CD4-positive, alpha-beta T cell (primary cell): Measurements from ENCODE around the gene HIPK1. TPM values are rescaled to one million over a fixed set of nuclear protein-coding genes. Genes with fewer than 3 reads are reported as not detected.

ENCODE experiments used
- ATAC-seq: fragments of 200-7000 bp; cut with Tn5 transposase; one replicate; pipeline ENCODE4 v1.10.0; 2022; ENCODE audit warnings: mild to moderate bottlenecking; ENCODE audit not compliant: poor library complexity
- CTCF ChIA-PET: fragments of 350-600 bp; sonication (Branson Sonifier 250); formaldehyde crosslinking; loops from one replicate; lab custom pipeline; 2021; ENCODE audit warnings: antibody characterized with exemption, inconsistent platforms; lab: Charles Lee
- POLR2A ChIA-PET: fragments of 350-600 bp; sonication (Branson Sonifier 250); formaldehyde crosslinking; loops from one replicate; lab custom pipeline; 2021; ENCODE audit warnings: antibody characterized with exemption, inconsistent platforms; lab: Charles Lee
- DNase-seq, 14 experiments: peaks; one replicate each; pipeline ENCODE4 v3.0.0-alpha.2; 2013 to 2020; ENCODE audit warnings: mixed read lengths in 2 of 14
- H3K27ac ChIP-seq, 2 donors: one replicate each; pipeline versions ENCODE4 v1.5.1 to v1.7.0; 2013; ENCODE audit warnings: low read length in 2 of 2, low read depth in 1 of 2, mild to moderate bottlenecking in 1 of 2
- H3K27me3 ChIP-seq, 2 experiments: 1 replicate in 1 of 2; 2 replicates in 1 of 2; pipeline versions ENCODE4 v1.6.1 to v1.7.0; 2013; ENCODE audit warnings: low read length in 2 of 2, control low read depth in 1 of 2, mild to moderate bottlenecking in 1 of 2, moderate library complexity in 1 of 2; ENCODE audit not compliant: insufficient read depth in 2 of 2, control insufficient read depth in 1 of 2
- H3K36me3 ChIP-seq: one replicate; pipeline ENCODE4 v1.6.1; 2013; ENCODE audit warnings: low read length, control low read depth; ENCODE audit not compliant: insufficient read depth
- H3K4me1 ChIP-seq: one replicate; pipeline ENCODE4 v1.6.1; 2013; ENCODE audit warnings: low read length, control low read depth; ENCODE audit not compliant: insufficient read depth
- H3K4me3 ChIP-seq: one replicate; pipeline ENCODE4 v1.5.1; 2013; ENCODE audit warnings: mild to moderate bottlenecking, low read length, moderate library complexity
- H3K9me3 ChIP-seq, 2 experiments: 1 replicate in 1 of 2; 2 replicates in 1 of 2; pipeline versions ENCODE4 v1.6.1 to v1.7.0; 2013; ENCODE audit warnings: low read length in 2 of 2, mild to moderate bottlenecking in 2 of 2, control low read depth in 1 of 2, moderate library complexity in 1 of 2; ENCODE audit not compliant: control insufficient read depth in 1 of 2, insufficient read depth in 1 of 2
- H3K27ac Mint-ChIP-seq: one replicate; pipeline ENCODE4 v1.8.0; 2020; ENCODE audit warnings: mixed read lengths
- H3K27me3 Mint-ChIP-seq: one replicate; pipeline ENCODE4 v1.8.0; 2021; ENCODE audit warnings: mixed read lengths
- H3K36me3 Mint-ChIP-seq: one replicate; pipeline ENCODE4 v1.8.0; 2021; ENCODE audit warnings: low read depth, mixed read lengths
- H3K4me1 Mint-ChIP-seq: one replicate; pipeline ENCODE4 v1.8.0; 2021; ENCODE audit warnings: low read depth, mixed read lengths
- H3K4me3 Mint-ChIP-seq: one replicate; pipeline ENCODE4 v1.8.0; 2020; ENCODE audit warnings: mild to moderate bottlenecking, mixed read lengths
- H3K9me3 Mint-ChIP-seq: one replicate; pipeline ENCODE4 v1.8.0; 2020; ENCODE audit warnings: mixed read lengths
- CTCF ChIP-seq: fragments of 200-600 bp; IDR thresholded peaks from one replicate; pipeline ENCODE4 v1.8.0; 2022; ENCODE audit warnings: antibody characterized with exemption, mild to moderate bottlenecking
- intact Hi-C, 2 experiments: fragments of 100-400 bp; cut with DNase I in 1 of 2; cut with micrococcal nuclease in 1 of 2; formaldehyde crosslinking; loops; one replicate each; pipeline versions ENCODE4 v1.15.1 to v1.9.0; 2023 to 2025; cut with DNase I, micrococcal nuclease
- total RNA-seq, 174 experiments: library from RNA in 2 of 174; stranded (reverse) in 2 of 174; gene quantifications; one replicate each; pipeline ENCODE4 v1.2.3 and lab custom pipeline; 2021 to 2026

Gene HIPK1
- total RNA-seq, 2 experiments from 2014 or later = 245 to 251 TPM

DNA sequence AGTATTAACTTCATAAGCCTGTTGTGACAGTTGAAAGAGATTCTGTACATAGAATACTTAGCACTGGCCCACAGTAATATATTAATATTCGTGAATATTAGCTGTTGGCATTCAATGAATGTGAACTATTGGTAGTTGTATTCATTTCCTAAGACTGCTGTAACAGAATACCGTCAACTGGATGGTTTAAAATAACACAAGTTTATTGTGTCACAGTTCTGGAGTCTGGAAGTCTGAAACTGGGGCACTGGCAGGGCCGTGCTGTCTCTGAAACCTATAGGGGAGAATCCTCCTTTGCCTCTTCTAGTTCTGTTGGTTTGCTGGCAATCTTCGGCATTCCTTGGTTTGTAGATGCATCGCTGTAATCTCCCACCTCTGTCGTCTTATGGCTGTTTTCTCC lies 97.7 kb downstream of the HIPK1 start:
- Mint-ChIP-seq H3K4me3 (no peak overlapping the region), H3K36me3 (no peaks in the 10 kb centered on the region), H3K9me3 (no peaks in the 10 kb centered on the region), H3K4me1 (no peaks in the 10 kb centered on the region), H3K27ac (no peak overlapping the region), H3K27me3 (no peaks in the 10 kb centered on the region)
- Histone ChIP-seq H3K27me3 (no peaks in the 10 kb centered on the region), H3K27ac (no peak overlapping the region), H3K9me3 (no peaks in the 10 kb centered on the region), H3K4me1 (no peaks in the 10 kb centered on the region), H3K36me3 (no peaks in the 10 kb centered on the region), H3K4me3 (no peak overlapping the region)
- intact Hi-C loops = no loop called here
- TF ChIP-seq CTCF = no peak
- ATAC-seq = no peak
- POLR2A ChIA-PET = no interaction called here
- DNase-seq = no peak
- CTCF ChIA-PET = no interaction called here

Other genes with a start within 250 kb of the HIPK1 start
- gene PHTF1, start 169.8 kb upstream of the HIPK1 start, total RNA-seq = 1 to 10 TPM; 3.1 to 4.0 TPM
- gene RSBN1, start 116.8 kb upstream of the HIPK1 start, total RNA-seq = 10 to 100 TPM; 44.2 to 44.6 TPM
- 10 to 100 TPM; 28.3 to 30.2 TPM for gene PTPN22, start 57.6 kb upstream of the HIPK1 start, total RNA-seq
- 1 to 10 TPM; 1.2 to 1.5 TPM for gene BCL2L15, start 41.7 kb upstream of the HIPK1 start, total RNA-seq
- gene AP4B1, start 24.5 kb upstream of the HIPK1 start, total RNA-seq = 10 to 100 TPM; 44.1 to 48.0 TPM
- 1 to 10 TPM; 6.4 to 6.8 TPM for gene DCLRE1B, start 24.0 kb upstream of the HIPK1 start, total RNA-seq
- gene OLFML3, start 50.1 kb downstream of the HIPK1 start, total RNA-seq = under 1 TPM; 0.30 to 0.31 TPM
- not detected for gene SYT6, start 224.5 kb downstream of the HIPK1 start, total RNA-seq